Measurements from ENCODE around the gene NFE2L1.

DNA sequence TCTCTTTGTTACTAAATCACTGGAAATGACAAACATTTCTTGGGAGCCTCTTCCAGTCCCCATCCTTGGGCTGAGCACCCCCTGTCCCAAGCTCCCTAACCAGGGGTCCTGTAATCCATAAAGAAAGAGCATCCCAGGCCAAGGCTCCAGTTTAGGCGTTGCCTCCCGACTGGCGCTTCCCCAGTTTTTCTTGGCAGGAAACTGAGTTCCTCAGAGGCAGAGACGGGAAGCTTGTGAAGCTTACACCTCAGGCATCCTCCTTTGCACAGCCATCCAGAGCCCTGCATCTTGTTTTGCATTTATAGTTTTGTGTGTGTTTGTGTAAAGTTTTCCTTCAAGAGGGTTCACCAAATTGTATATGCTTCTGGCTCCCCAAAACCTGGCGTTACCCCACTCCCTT lies 17.6 kb upstream of the NFE2L1 start:
- TF ChIP-seq, protein P1, sequence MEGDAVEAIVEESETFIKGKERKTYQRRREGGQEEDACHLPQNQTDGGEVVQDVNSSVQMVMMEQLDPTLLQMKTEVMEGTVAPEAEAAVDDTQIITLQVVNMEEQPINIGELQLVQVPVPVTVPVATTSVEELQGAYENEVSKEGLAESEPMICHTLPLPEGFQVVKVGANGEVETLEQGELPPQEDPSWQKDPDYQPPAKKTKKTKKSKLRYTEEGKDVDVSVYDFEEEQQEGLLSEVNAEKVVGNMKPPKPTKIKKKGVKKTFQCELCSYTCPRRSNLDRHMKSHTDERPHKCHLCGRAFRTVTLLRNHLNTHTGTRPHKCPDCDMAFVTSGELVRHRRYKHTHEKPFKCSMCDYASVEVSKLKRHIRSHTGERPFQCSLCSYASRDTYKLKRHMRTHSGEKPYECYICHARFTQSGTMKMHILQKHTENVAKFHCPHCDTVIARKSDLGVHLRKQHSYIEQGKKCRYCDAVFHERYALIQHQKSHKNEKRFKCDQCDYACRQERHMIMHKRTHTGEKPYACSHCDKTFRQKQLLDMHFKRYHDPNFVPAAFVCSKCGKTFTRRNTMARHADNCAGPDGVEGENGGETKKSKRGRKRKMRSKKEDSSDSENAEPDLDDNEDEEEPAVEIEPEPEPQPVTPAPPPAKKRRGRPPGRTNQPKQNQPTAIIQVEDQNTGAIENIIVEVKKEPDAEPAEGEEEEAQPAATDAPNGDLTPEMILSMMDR (IDR thresholded peaks at IDR 0.05; ENCODE audit: control extremely low read depth in 1 of 3, insufficient read depth in 1 of 3, low read depth in 1 of 3, low read length in 3 of 3): no peak
- TF ChIP-seq KDM1A (IDR thresholded peaks at IDR 0.05; ENCODE audit: borderline replicate concordance, low read length): no peak
- TF ChIP-seq CBX8 (IDR thresholded peaks at IDR 0.05; ENCODE audit: borderline replicate concordance, low read depth, low read length): no peak
- no peak for TF ChIP-seq HDAC6 (IDR thresholded peaks at IDR 0.05; ENCODE audit: low read depth, low read length)
- TF ChIP-seq EP300 (IDR thresholded peaks at IDR 0.05; ENCODE audit: borderline replicate concordance in 1 of 2, low read depth in 2 of 2, low read length in 2 of 2): no peak
- TF ChIP-seq POLR2AphosphoS5 (IDR thresholded peaks at IDR 0.05; ENCODE audit: low read depth, low read length): no peak
- no peak for TF ChIP-seq FOSL1 (IDR thresholded peaks at IDR 0.05; ENCODE audit: insufficient read depth, low read depth, low read length)
- TF ChIP-seq POLR2A (IDR thresholded peaks at IDR 0.05; ENCODE audit: control extremely low read depth in 1 of 2, low read depth in 2 of 2, low read length in 2 of 2): no peak
- no peak for TF ChIP-seq RAD21 (IDR thresholded peaks at IDR 0.05 in 1 of 2, conservative IDR thresholded peaks at IDR 0.05 in 1 of 2; ENCODE audit: low read depth in 2 of 2, low read length in 2 of 2)
- no peak for TF ChIP-seq SIN3A (conservative IDR thresholded peaks at IDR 0.05 in 1 of 2, IDR thresholded peaks at IDR 0.05 in 1 of 2; ENCODE audit: low read depth in 1 of 2, low read length in 2 of 2)
- TF ChIP-seq EZH2 (IDR thresholded peaks at IDR 0.05; ENCODE audit: low read depth, low read length, severe bottlenecking): no peak
- TF ChIP-seq BCL11A (IDR thresholded peaks at IDR 0.05; ENCODE audit: low read depth in 2 of 2, low read length in 2 of 2): no peak
- TF ChIP-seq, protein P2, sequence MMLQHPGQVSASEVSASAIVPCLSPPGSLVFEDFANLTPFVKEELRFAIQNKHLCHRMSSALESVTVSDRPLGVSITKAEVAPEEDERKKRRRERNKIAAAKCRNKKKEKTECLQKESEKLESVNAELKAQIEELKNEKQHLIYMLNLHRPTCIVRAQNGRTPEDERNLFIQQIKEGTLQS (IDR thresholded peaks at IDR 0.05; ENCODE audit: insufficient read depth, low read depth, low read length): no peak

All from H1 (cell line).